Stimulated activated naive CD8-positive, alpha-beta T cell treated with anti-CD3 and anti-CD28 coated beads, Interleukin-15, Interleukin-2, amounts not matched to agents 100 ng/mL and 50 ng/mL, for 24 hours (primary cell): ENCODE results near the gene SMLR1.

Source experiments
- H3K27ac Mint-ChIP-seq: one replicate; pipeline ENCODE4 v1.8.0; 2021; ENCODE audit warnings: mild to moderate bottlenecking, mixed read lengths
- H3K27me3 Mint-ChIP-seq: one replicate; pipeline ENCODE4 v1.8.0; 2021; ENCODE audit warnings: mixed read lengths
- H3K36me3 Mint-ChIP-seq: one replicate; pipeline ENCODE4 v1.8.0; 2021; ENCODE audit warnings: low read depth, mixed read lengths
- H3K4me1 Mint-ChIP-seq: one replicate; pipeline ENCODE4 v1.8.0; 2021; ENCODE audit warnings: low read depth, mixed read lengths
- H3K4me3 Mint-ChIP-seq: one replicate; pipeline ENCODE4 v1.8.0; 2021; ENCODE audit warnings: mild to moderate bottlenecking, mixed read lengths
- H3K9me3 Mint-ChIP-seq: one replicate; pipeline ENCODE4 v1.8.0; 2021; ENCODE audit warnings: mixed read lengths

SMLR1 gene

GRCh38 chr6:130885392-130886192 lies 58.4 kb downstream of the SMLR1 start:
- Mint-ChIP-seq H3K27me3 (no peaks in the 10 kb centered on the region), H3K9me3 (no peaks in the 10 kb centered on the region), H3K4me3 (no peak overlapping the region), H3K36me3 (peaks cover 4% of the 10 kb centered on the region), H3K4me1 (no peaks in the 10 kb centered on the region), H3K27ac (no peak overlapping the region)
